Liver (tissue), 9 donors: ENCODE measurements around the gene PDE3A. TPM values are rescaled to one million over a fixed set of nuclear protein-coding genes. Genes with fewer than 3 reads are reported as not detected.

Experiments
- DNase-seq: peaks from one replicate; pipeline ENCODE4 v3.0.0-alpha.2; 2017; ENCODE audit warnings: low spot score
- H3K27ac ChIP-seq, 2 donors: one replicate each; pipeline ENCODE4 v1.7.0; 2013; ENCODE audit warnings: inconsistent platforms in 2 of 2, low read length in 2 of 2, control low read depth in 1 of 2, low read depth in 1 of 2, mild to moderate bottlenecking in 1 of 2
- H3K27me3 ChIP-seq, 4 donors: one replicate each; pipeline versions ENCODE4 v1.6.1 to v1.7.0; 2013; ENCODE audit warnings: low read length in 3 of 4, inconsistent platforms in 1 of 4, mild to moderate bottlenecking in 1 of 4, moderate library complexity in 1 of 4; ENCODE audit not compliant: control insufficient read depth in 4 of 4, insufficient read depth in 4 of 4
- H3K36me3 ChIP-seq, 4 donors: one replicate each; pipeline versions ENCODE4 v1.6.1 to v1.7.0; 2013; ENCODE audit warnings: low read length in 3 of 4, mild to moderate bottlenecking in 3 of 4, low read depth in 1 of 4, moderate library complexity in 1 of 4; ENCODE audit not compliant: control insufficient read depth in 4 of 4, insufficient read depth in 3 of 4
- H3K4me1 ChIP-seq, 4 donors: one replicate each; pipeline versions ENCODE4 v1.6.1 to v1.7.0; 2013; ENCODE audit warnings: low read length in 3 of 4, mild to moderate bottlenecking in 3 of 4, moderate library complexity in 1 of 4; ENCODE audit not compliant: control insufficient read depth in 4 of 4, insufficient read depth in 4 of 4
- H3K4me3 ChIP-seq, 3 donors: one replicate each; pipeline versions ENCODE4 v1.6.1 to v1.7.0; 2013; ENCODE audit warnings: low read length in 3 of 3, control low read depth in 1 of 3, low read depth in 1 of 3, mild to moderate bottlenecking in 1 of 3
- H3K9ac ChIP-seq, 2 donors: one replicate each; pipeline ENCODE4 v1.7.0; 2013; ENCODE audit warnings: low read length in 2 of 2, mild to moderate bottlenecking in 2 of 2, moderate library complexity in 2 of 2, control low read depth in 1 of 2, low read depth in 1 of 2
- H3K9me3 ChIP-seq, 4 donors: one replicate each; pipeline versions ENCODE4 v1.6.1 to v1.7.0; 2013; ENCODE audit warnings: low read length in 3 of 4; ENCODE audit not compliant: control insufficient read depth in 4 of 4
- ATF3 ChIP-seq: IDR thresholded peaks from 2 replicates; pipeline ENCODE4 v1.6.1; 2016; ENCODE audit warnings: antibody characterized with exemption
- EGR1 ChIP-seq, 2 donors: IDR thresholded peaks; 2 replicates each; pipeline ENCODE4 v1.6.1; 2016 to 2018; ENCODE audit warnings: antibody characterized with exemption in 2 of 2, low read depth in 2 of 2
- FOXA1 ChIP-seq: IDR thresholded peaks from 2 replicates; pipeline ENCODE4 v1.6.1; 2016; ENCODE audit warnings: antibody characterized with exemption
- FOXA2 ChIP-seq: IDR thresholded peaks from 2 replicates; pipeline ENCODE4 v1.6.1; 2016; ENCODE audit warnings: antibody characterized with exemption
- GABPA ChIP-seq, 2 donors: IDR thresholded peaks in 1 of 2; conservative IDR thresholded peaks in 1 of 2; 2 replicates each; pipeline ENCODE4 v1.6.1; 2016; ENCODE audit warnings: antibody characterized with exemption in 2 of 2, mild to moderate bottlenecking in 1 of 2, moderate library complexity in 1 of 2
- HNF4A ChIP-seq, 2 donors: conservative IDR thresholded peaks; 2 replicates each; pipeline ENCODE4 v1.6.1; 2016; ENCODE audit warnings: antibody characterized with exemption in 2 of 2, mild to moderate bottlenecking in 2 of 2
- JUND ChIP-seq, 2 donors: IDR thresholded peaks; 2 replicates each; pipeline ENCODE4 v1.6.1; 2016; ENCODE audit warnings: antibody characterized with exemption in 2 of 2
- MAX ChIP-seq: IDR thresholded peaks from 2 replicates; pipeline ENCODE4 v1.6.1; 2016; ENCODE audit warnings: antibody characterized with exemption
- NR2F2 ChIP-seq: IDR thresholded peaks from 2 replicates; pipeline ENCODE4 v1.6.1; 2016; ENCODE audit warnings: antibody characterized with exemption
- RAD21 ChIP-seq, 2 donors: IDR thresholded peaks; 2 replicates each; pipeline ENCODE4 v1.6.1; 2016; ENCODE audit warnings: antibody characterized with exemption in 2 of 2, mild to moderate bottlenecking in 2 of 2
- RXRA ChIP-seq, 2 donors: IDR thresholded peaks; 2 replicates each; pipeline ENCODE4 v1.6.1; 2017 to 2018; ENCODE audit warnings: antibody characterized with exemption in 2 of 2, mild to moderate bottlenecking in 1 of 2
- SP1 ChIP-seq: IDR thresholded peaks from 2 replicates; pipeline ENCODE4 v1.6.1; 2018; ENCODE audit warnings: antibody characterized with exemption, mild to moderate bottlenecking
- TAF1 ChIP-seq: conservative IDR thresholded peaks from 2 replicates; pipeline ENCODE4 v1.6.1; 2016; ENCODE audit warnings: antibody characterized with exemption, mild to moderate bottlenecking
- YY1 ChIP-seq: IDR thresholded peaks from 2 replicates; pipeline ENCODE4 v1.6.1; 2016; ENCODE audit warnings: antibody characterized with exemption, mild to moderate bottlenecking
- WGBS: extraction: QIAGEN DNeasy Blood & Tissue Kit; methylation state at CpG from one replicate; pipeline ENCODE4 v1.1.7; 2013; 5-methylcytosine and 5-hydroxymethylcytosine counted together
- polyA plus RNA-seq, 2 donors: library from polyadenylated mRNA; stranded (reverse) in 1 of 2; unstranded in 1 of 2; fragments of 200-250 nt in 1 of 2; fragments of >200 nt in 1 of 2; fragmentation: Nextera tagmentation in 1 of 2; extraction: Ambion mirVana in 1 of 2; gene quantifications; one replicate each; pipeline versions ENCODE4 v1.2.1 to v1.2.3, GENCODE V29; 2013 to 2015
- total RNA-seq, 2 donors: library from RNA; depleted of rRNA; stranded (reverse); fragments of >200 nt; gene quantifications; one replicate each; pipeline ENCODE4 v1.2.3, GENCODE V29; 2014
- TF ChIP-seq, protein P1 (sequence below): IDR thresholded peaks from 2 replicates; pipeline ENCODE4 v1.6.1; 2016; ENCODE audit warnings: antibody characterized with exemption, mild to moderate bottlenecking
- TF ChIP-seq, protein P2 (sequence below): IDR thresholded peaks from 2 replicates; pipeline ENCODE4 v1.6.1; 2016; ENCODE audit warnings: antibody characterized with exemption
- TF ChIP-seq, protein P3 (sequence below): fragments of 150-350 bp; IDR thresholded peaks from 2 replicates; pipeline ENCODE4 v1.5.1; 2017; ENCODE audit warnings: improper control_type of control experiment, low read depth, low read length; ENCODE audit not compliant: missing input control
- donor health status: healthy.
- donor health status: healthy.
- donor health status: healthy.
- donor health status: healthy.
- donor health status: healthy.

Gene PDE3A
- total and polyA plus RNA-seq, 4 donors, result 0.50 to 3.8 (median 2.2) TPM

GRCh38 chr12:20624718-20625117 lies 256.4 kb downstream of the PDE3A start:
- Histone ChIP-seq H3K9me3 (no peaks in the 10 kb centered on the region), H3K27me3 (no peaks in the 10 kb centered on the region), H3K4me3 (no peak overlapping the region), H3K9ac (no peak overlapping the region), H3K27ac (no peak overlapping the region), H3K4me1 (peaks cover 0 to 7% (median under 1%) of the 10 kb centered on the region in 4 donors), H3K36me3 (no peaks in the 10 kb centered on the region)
- TF ChIP-seq RAD21 (IDR thresholded peaks at IDR 0.05) (peak; percentile 36 to 66), YY1 (no peak)
- WGBS, result 78% methylated on average over 5 of the region's 5 CpGs
- DNase-seq, result no peak

GRCh38 chr12:20625531-20625930 lies 257.2 kb downstream of the PDE3A start:
- H3K9me3 ChIP-seq, result no peaks in the 10 kb centered on the region
- H3K4me1 ChIP-seq, result peaks cover 0 to 8% (median 2%) of the 10 kb centered on the region in 4 donors
- no peak overlapping the region for H3K4me3 ChIP-seq
- TF ChIP-seq SP1 (no peak), ATF3 (no peak), MAX (no peak), TAF1 (no peak), EGR1 (IDR thresholded peaks at IDR 0.05; ENCODE audit: low read depth in 2 of 2) (no peak), NR2F2 (no peak), HNF4A (conservative IDR thresholded peaks at IDR 0.05) (no peak), GABPA (IDR thresholded peaks at IDR 0.05 in 1 of 2, conservative IDR thresholded peaks at IDR 0.05 in 1 of 2) (no peak), YY1 (no peak), FOXA2 (no peak), RXRA (IDR thresholded peaks at IDR 0.05) (no peak), FOXA1 (no peak), JUND (IDR thresholded peaks at IDR 0.05) (no peak)
- TF ChIP-seq, protein P1, sequence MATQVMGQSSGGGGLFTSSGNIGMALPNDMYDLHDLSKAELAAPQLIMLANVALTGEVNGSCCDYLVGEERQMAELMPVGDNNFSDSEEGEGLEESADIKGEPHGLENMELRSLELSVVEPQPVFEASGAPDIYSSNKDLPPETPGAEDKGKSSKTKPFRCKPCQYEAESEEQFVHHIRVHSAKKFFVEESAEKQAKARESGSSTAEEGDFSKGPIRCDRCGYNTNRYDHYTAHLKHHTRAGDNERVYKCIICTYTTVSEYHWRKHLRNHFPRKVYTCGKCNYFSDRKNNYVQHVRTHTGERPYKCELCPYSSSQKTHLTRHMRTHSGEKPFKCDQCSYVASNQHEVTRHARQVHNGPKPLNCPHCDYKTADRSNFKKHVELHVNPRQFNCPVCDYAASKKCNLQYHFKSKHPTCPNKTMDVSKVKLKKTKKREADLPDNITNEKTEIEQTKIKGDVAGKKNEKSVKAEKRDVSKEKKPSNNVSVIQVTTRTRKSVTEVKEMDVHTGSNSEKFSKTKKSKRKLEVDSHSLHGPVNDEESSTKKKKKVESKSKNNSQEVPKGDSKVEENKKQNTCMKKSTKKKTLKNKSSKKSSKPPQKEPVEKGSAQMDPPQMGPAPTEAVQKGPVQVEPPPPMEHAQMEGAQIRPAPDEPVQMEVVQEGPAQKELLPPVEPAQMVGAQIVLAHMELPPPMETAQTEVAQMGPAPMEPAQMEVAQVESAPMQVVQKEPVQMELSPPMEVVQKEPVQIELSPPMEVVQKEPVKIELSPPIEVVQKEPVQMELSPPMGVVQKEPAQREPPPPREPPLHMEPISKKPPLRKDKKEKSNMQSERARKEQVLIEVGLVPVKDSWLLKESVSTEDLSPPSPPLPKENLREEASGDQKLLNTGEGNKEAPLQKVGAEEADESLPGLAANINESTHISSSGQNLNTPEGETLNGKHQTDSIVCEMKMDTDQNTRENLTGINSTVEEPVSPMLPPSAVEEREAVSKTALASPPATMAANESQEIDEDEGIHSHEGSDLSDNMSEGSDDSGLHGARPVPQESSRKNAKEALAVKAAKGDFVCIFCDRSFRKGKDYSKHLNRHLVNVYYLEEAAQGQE, result no peak
- TF ChIP-seq, protein P2, sequence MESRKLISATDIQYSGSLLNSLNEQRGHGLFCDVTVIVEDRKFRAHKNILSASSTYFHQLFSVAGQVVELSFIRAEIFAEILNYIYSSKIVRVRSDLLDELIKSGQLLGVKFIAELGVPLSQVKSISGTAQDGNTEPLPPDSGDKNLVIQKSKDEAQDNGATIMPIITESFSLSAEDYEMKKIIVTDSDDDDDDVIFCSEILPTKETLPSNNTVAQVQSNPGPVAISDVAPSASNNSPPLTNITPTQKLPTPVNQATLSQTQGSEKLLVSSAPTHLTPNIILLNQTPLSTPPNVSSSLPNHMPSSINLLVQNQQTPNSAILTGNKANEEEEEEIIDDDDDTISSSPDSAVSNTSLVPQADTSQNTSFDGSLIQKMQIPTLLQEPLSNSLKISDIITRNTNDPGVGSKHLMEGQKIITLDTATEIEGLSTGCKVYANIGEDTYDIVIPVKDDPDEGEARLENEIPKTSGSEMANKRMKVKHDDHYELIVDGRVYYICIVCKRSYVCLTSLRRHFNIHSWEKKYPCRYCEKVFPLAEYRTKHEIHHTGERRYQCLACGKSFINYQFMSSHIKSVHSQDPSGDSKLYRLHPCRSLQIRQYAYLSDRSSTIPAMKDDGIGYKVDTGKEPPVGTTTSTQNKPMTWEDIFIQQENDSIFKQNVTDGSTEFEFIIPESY, result no peak
- TF ChIP-seq, protein P3, sequence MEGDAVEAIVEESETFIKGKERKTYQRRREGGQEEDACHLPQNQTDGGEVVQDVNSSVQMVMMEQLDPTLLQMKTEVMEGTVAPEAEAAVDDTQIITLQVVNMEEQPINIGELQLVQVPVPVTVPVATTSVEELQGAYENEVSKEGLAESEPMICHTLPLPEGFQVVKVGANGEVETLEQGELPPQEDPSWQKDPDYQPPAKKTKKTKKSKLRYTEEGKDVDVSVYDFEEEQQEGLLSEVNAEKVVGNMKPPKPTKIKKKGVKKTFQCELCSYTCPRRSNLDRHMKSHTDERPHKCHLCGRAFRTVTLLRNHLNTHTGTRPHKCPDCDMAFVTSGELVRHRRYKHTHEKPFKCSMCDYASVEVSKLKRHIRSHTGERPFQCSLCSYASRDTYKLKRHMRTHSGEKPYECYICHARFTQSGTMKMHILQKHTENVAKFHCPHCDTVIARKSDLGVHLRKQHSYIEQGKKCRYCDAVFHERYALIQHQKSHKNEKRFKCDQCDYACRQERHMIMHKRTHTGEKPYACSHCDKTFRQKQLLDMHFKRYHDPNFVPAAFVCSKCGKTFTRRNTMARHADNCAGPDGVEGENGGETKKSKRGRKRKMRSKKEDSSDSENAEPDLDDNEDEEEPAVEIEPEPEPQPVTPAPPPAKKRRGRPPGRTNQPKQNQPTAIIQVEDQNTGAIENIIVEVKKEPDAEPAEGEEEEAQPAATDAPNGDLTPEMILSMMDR, result no peak
- no peak overlapping the region for H3K27ac ChIP-seq
- no peaks in the 10 kb centered on the region for H3K27me3 ChIP-seq
- 83% methylated on average over 2 of the region's 2 CpGs for WGBS
- H3K9ac ChIP-seq, result no peak overlapping the region
- no peaks in the 10 kb centered on the region for H3K36me3 ChIP-seq
- DNase-seq, result no peak
